Tibial artery (tissue), 4 donors: ENCODE data around the gene CAB39.

Experiments
- DNase-seq, 2 donors: peaks; one replicate each; pipeline ENCODE4 v3.0.0-alpha.2; 2019
- H3K27ac ChIP-seq, 2 donors: fragments of 200-600 bp; sonication (generic) in 1 of 2; 1 replicate in 1 of 2; 2 replicates in 1 of 2; pipeline ENCODE4 v1.5.1; 2018 to 2019; ENCODE audit warnings: mild to moderate bottlenecking in 1 of 2
- H3K27me3 ChIP-seq, 2 donors: fragments of 200-600 bp; sonication (generic) in 1 of 2; one replicate each; pipeline versions ENCODE4 v1.5.1 to v1.6.0; 2016 to 2019
- H3K36me3 ChIP-seq, 3 donors: fragments of 200-600 bp; sonication (generic) in 2 of 3; one replicate each; pipeline ENCODE4 v1.5.1; 2016 to 2019; ENCODE audit warnings: mild to moderate bottlenecking in 2 of 3
- H3K4me1 ChIP-seq, 4 donors: fragments of 200-600 bp; sonication (generic) in 2 of 4; 1 replicate in 3 of 4; 2 replicates in 1 of 4; pipeline ENCODE4 v1.5.1; 2016 to 2019
- H3K4me3 ChIP-seq, 2 donors: fragments of 200-600 bp; sonication (generic) in 1 of 2; 1 replicate in 1 of 2; 2 replicates in 1 of 2; pipeline ENCODE4 v1.5.1; 2018 to 2019; ENCODE audit warnings: mild to moderate bottlenecking in 2 of 2
- H3K9me3 ChIP-seq, 3 donors: fragments of 200-600 bp; sonication (generic) in 1 of 3; one replicate each; pipeline ENCODE4 v1.5.1; 2016 to 2019
- CTCF ChIP-seq, 2 experiments: fragments of 200-600 bp in 1 of 2; fragments of 450-650 bp in 1 of 2; IDR thresholded peaks; one replicate each; pipeline ENCODE4 v1.5.1; 2017 to 2019; ENCODE audit warnings: antibody characterized with exemption in 2 of 2, mild to moderate bottlenecking in 1 of 2, moderate library complexity in 1 of 2
- intact Hi-C: fragments of 100-400 bp; cut with DNase I; formaldehyde crosslinking; loops from one replicate; pipeline ENCODE4 v1.15.0; 2023; ENCODE audit warnings: low total_unique reads

The CAB39 gene

DNA sequence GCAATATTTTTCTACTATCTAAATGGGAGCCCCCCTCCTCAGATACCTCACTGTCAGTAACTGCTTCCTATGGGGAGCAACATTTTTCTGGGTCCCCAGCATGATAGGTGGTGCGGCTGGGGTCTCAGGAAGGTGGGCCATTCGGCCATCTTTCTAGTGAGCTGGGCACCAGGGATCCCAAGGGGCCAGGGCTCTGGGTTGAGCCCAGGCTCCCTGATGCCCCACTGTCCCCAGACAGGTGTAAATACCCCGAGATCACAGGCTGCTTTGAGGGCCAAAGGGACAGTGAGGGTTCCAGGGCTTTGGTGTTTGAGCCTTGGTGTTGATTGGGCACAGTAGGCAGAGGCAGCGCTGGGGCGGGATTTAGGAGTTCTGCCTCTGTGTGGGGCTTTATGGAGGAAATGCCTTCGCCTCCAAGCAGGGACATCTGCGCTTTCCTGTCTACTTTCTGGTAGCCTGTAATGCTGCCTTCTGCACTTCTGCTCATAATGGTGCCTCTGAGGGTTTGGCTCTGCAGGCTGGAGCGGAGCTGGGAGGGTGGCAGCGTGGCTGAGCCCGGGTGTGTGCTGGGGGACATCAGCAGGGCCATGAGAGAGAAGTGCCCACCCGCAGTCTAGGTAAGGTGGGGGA, 157.4 kb downstream of the CAB39 start:
- Histone ChIP-seq H3K27ac (peak overlapping the region in 1 of 2 donors; percentile 47), H3K4me1 (peaks cover 0 to 46% (median 36%) of the 10 kb centered on the region in 4 donors)

More for the DNA sequence above, 157.4 kb downstream of the CAB39 start:
- TF ChIP-seq CTCF (IDR thresholded peaks at IDR 0.05), result no peak
- H3K36me3 ChIP-seq, result peaks cover 0 to under 1% (median 0%) of the 10 kb centered on the region in 3 donors
- H3K27me3 ChIP-seq, result no peaks in the 10 kb centered on the region
- intact Hi-C loops, result no loop called here
- H3K9me3 ChIP-seq, result no peaks in the 10 kb centered on the region
- no peak overlapping the region for H3K4me3 ChIP-seq
- no peak for DNase-seq
